GM12878 (cell line): ENCODE results near the gene EMID1. TPM values are rescaled to one million over a fixed set of nuclear protein-coding genes. Genes with fewer than 3 reads are reported as not detected.

Experiments
- EED ChIP-seq: sonication (generic); IDR thresholded peaks from 2 replicates; pipeline ENCODE4 v1.6.1; 2016; ENCODE audit warnings: antibody characterized with exemption, low read depth
- MTA2 ChIP-seq: fragments of 450-650 bp; IDR thresholded peaks from 2 replicates; pipeline ENCODE4 v1.6.1; 2016; ENCODE audit warnings: low read depth, mild to moderate bottlenecking, moderate library complexity
- PRDM15 ChIP-seq: fragments of 450-650 bp; formaldehyde crosslinking; IDR thresholded peaks from 2 replicates; pipeline ENCODE4 v1.4.0; 2020; ENCODE audit warnings: mild to moderate bottlenecking, moderate library complexity
- RELB ChIP-seq: fragments of 450-650 bp; IDR thresholded peaks from 2 replicates; pipeline ENCODE4 v1.6.1; 2017; ENCODE audit warnings: low read depth, mild to moderate bottlenecking, moderate library complexity
- ZBTB11 ChIP-seq: fragments of 450-650 bp; formaldehyde crosslinking; IDR thresholded peaks from 2 replicates; pipeline ENCODE4 v1.5.0; 2022; ENCODE audit warnings: mild to moderate bottlenecking, missing genetic modification characterization
- ZNF274 ChIP-seq: IDR thresholded peaks from one replicate; pipeline ENCODE4 v1.8.0; 2011; ENCODE audit not compliant: insufficient read length, insufficient read depth
- polyA plus RNA-seq, 11 experiments: library from polyadenylated mRNA; depleted of rRNA in 4 of 11; unstranded in 6 of 11; stranded (reverse) in 5 of 11; fragments of >200 nt; fragmentation: Nextera tagmentation in 4 of 11; fragmentation: Illumina TruSeq in 1 of 11; extraction: Ambion mirVana in 4 of 11; extraction: Trizol in 1 of 11; gene quantifications; 1 replicate in 1 of 11; 2 replicates in 10 of 11; pipeline versions ENCODE4 v1.2.1 to v1.2.3, GENCODE V29; 2011 to 2016; ENCODE audit warnings: inconsistent platforms in 2 of 11, missing spikeins in 2 of 11, low read depth in 1 of 11
- total RNA-seq, 4 experiments: library from RNA; depleted of rRNA in 3 of 4; stranded (reverse); fragments of >200 nt in 3 of 4; fragmentation: Illumina TruSeq in 1 of 4; extraction: Trizol in 1 of 4; gene quantifications; 2 replicates each; pipeline versions ENCODE4 v1.2.1 to v1.2.3, GENCODE V29; 2013 to 2021

EMID1 gene
- total and polyA plus RNA-seq, 10 of the 15 experiments (the other 5 are each of a cell fraction or from before 2014, with no cell fraction given), result 1.2 to 60.3 (median 12.0) TPM

- no peak for TF ChIP-seq PRDM15 (CRISPR knock-in tag)
- no peak for TF ChIP-seq EED
- no peak for TF ChIP-seq ZNF274
- TF ChIP-seq RELB, result no peak
- 0 out of 2 replicates have a peak, but pooled peaks have one; percentile 18 for TF ChIP-seq MTA2
- TF ChIP-seq ZBTB11 (CRISPR knock-in tag), result no peak
Measured at GRCh38 chr22:29288837-29289236, 83.1 kb downstream of the EMID1 start (continued).
